Astrocyte of the hippocampus (primary cell): ENCODE results near the gene ZDHHC6.
"Not testable (repeated sequence)": the region's sequence is repeated elsewhere in the genome, so short reads cannot be mapped to it uniquely, and the experiment has no call there.

Experiments used
- DNase-seq: peaks from one replicate; pipeline ENCODE4 v3.0.0; 2011; ENCODE audit warnings: low read depth, low spot score

Gene ZDHHC6

DNA sequence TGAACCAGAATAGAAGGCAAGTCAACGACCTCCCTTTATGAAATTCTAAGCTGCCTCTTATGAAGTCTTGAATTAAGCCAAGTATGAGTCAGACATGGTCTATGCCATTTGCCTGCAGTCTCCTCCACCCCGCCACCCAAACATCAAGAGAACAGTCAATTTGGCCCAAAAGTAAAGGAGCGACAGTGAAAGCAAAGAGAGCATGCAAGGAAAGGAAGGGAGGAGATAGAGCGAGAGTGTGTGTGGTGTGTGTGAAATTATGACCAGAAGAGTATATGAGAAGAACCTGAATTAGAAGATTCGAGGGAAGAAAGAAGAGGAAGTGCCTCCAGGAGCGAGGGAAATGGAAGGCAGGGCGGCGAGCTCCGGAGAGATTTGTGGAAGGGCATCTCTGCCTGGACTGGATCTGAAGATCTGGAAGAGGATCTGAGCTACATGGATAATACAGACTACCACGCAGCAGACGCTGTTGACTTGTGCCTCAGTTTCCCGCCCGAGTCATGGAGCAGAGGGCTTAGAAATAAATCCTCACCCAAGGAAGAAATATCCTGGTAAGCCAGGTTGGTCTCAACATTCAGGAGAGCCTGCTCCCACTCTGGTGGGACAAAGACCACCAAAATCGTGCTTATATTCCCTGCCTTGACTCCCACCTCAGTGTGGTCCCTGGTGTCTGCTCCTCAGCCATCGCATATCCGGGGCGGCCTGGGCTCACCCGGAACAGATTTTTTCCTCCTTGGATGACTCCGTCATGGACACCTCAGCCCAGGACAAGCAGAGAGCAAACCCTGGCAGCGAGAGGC lies 459 bp downstream of the ZDHHC6 start:
- DNase-seq, result peak; percentile 32

DNA sequence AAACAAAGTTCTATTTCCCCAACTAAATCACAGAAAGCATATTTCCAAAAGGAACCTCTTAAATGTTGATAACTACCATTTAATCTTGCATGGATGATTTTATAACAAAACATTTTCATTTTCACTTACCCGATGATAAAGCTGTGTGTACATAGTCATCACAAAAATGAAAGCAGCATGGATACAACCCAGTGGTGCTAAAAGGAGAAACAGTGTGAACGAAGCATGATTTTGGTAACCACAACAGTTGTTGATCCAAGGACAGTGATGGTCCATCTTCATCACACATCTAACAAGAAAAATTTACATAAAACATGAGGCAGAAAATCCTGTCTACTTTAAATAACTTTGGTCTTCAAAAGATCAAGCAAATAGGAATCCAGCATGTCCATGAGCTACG lies 4.7 kb downstream of the ZDHHC6 start:
- no peak for DNase-seq

DNA sequence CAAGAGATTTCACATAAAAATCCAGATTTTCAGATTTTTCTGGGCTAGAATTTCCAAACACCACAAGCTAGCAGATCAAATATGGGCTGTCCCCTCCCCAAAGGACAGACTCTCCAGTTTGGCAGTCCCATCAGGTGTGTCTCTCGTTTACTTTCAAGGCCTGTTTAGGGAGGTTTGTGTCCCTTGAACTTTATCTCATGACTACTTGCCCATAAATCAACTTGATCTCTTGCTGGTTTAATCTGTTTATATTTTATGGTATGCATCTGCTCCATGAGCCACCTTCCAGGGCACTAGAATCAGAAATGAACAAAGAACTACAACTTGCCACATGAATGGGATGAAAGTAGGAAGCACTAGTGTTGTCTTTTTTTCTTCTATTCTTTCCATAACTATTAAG lies 5.2 kb downstream of the ZDHHC6 start:
- DNase-seq, result no peak

DNA sequence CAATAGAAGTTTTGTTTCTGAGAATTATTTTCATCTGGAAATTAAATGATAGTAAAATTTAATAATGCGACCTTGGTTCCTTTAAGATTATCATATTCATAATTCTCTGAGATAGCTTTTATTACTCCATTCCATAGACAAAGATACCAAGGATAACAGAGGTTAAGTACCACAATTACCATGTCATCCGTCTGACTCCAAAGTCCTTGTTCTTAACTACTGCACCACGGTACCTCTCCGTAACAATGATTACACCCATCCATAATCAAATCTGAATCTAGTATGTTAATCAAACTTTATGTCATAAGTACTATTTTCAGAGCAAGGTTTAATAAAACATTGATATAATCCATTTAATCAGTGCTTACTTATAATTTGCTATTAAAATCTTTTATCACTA lies 8.4 kb downstream of the ZDHHC6 start:
- no peak for DNase-seq

DNA sequence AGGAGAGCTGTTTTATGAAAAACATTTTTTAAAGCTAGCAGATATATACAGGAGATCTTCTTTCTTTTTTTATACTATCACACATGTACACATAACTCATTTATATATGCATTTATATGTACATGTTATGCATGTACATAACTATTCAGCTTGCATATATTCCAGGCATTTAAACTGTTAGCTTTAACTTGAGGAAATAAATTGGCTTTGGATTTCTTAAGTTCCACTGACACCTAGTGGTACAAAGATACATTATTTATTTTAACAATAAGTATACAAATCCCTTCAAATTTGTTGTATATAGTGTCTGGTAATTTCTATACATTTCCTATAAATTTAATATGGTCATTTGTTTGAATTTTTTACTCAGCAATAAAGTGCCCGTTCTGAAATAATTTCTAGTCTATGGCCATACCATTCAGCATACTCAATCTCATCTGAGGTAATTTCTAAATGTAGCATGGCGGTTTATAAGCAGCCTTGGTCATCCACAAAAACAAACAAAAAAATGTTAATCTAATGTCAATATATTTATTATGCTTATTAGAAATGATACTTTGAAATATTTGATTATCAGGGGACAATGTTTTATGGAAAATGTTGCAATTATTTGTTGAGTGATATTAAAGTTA lies 11.6 kb downstream of the ZDHHC6 start:
- peak; percentile 41 for DNase-seq

DNA sequence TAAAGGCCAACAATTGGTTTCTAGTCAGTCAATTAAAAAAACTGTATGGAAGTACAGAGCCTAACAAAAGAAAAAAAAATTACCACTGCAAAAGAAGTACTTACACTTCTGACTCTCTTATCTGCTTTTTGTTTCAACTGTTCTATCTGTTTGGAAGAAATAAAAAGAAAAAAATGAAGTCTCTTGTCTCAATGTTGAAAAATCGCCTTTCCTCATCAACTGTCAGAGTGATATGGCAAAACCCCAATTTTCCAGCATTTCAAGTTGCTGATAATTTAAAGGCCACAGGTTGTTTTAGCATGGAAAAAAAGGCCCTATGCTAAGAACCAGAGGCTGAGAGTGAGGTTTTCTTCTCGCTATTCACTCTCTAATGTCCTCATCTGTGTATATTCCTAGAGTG lies 13.6 kb downstream of the ZDHHC6 start:
- no peak for DNase-seq

DNA sequence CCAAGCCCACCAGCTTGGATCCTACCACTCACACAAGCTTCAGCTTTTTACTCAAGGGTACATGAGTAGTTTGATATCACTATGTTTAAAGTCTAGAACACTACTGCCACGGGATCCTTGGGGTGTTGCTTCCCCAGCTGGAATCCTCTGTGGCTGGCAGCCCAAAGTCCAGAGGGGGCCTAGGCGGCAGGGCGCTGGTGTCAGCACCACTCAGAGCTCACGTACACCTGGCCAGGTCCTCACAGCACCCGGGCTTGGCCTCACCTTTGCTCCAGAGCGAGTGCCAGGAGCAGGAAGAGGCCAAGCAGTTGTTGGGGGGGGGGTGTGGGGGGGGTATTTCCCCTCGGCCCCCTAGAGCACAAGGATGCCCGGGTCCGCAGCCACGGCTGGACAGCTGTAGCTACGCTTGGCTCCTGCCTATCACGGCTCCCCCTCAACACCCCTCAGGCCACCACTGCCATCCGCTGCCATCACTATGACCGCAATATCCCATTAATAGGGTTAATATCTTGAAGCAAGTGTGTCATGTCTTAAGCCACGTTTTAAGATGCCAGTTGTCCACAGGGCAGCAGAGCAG lies 17.0 kb downstream of the ZDHHC6 start:
- DNase-seq, result no peak

DNA sequence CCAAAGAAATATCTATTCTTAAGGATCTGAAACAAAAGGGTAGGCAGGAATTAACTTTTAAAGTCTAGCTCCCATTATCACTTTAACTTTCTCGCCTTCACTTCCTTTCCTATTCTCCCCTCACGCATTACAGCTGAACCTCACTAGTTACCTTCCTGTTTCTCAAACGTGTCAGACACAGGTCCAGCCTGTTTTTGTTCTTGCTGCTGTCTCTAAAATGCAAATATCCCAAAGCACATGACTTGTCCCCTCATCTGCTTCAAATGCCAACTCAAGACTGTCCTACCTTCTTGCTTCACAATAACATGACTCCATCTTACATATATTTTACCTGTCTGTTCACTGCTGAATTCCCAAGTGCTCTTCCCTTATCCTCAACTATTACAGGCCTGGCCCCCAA lies 17.6 kb downstream of the ZDHHC6 start:
- no peak for DNase-seq

DNA sequence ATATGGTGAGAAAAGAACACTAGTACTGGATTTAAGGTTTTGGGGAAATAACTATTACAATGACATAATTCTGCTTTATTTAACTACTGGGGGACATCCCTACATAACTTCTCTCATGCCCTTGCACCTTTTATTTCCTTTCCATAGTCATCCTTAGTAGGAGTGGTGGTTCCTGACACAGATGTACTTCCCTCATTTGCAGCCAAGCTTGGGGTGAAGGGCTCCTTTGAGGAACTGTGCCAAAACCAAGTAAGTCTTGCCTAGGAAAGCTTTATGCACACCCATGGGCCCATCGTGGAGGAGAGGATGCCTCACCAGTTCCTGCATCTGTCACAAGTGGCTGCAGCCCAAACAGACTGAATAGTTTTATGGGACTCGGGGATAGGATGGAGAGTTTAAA lies 20.6 kb downstream of the ZDHHC6 start:
- DNase-seq, result no peak

DNA sequence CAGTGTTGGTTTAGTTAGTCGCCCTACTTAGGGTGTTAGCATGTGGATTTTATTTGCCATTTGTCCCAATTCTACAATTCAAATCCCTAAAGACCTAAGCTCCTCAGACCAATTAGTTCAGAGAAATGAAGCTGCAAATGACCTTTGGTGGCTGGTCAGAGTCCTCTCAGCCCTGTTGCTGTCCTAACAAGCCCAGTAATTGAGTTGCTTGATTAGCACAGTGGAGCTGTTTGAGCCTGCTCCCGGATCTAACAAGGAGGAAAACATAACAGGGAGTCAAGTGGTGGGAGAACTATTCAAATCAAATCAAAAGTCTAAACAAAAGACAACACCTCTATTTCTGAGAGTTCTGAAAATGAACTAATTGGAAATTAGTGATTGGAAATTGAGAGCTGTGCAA lies 22.1 kb downstream of the ZDHHC6 start:
- no peak for DNase-seq

DNA sequence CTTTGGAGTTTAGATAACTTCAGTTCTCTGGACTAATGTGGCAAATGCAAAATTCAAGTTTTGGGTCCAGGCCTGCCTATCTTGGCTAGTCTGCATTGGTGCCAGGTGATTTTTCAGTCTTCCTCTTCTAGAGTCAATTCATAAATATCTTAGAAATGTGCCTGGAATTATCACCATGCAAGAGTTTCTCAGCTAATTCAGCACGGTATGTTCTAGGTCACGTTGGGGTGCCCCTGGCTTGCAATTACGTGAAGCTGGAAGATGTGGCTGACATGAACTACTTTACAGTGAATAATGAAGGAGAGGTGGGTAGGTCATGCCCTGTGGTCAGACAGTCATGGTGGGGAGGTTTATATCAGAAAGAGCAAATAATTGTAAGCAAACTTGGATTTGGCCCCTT lies 25.0 kb downstream of the ZDHHC6 start:
- DNase-seq, result no peak

DNA sequence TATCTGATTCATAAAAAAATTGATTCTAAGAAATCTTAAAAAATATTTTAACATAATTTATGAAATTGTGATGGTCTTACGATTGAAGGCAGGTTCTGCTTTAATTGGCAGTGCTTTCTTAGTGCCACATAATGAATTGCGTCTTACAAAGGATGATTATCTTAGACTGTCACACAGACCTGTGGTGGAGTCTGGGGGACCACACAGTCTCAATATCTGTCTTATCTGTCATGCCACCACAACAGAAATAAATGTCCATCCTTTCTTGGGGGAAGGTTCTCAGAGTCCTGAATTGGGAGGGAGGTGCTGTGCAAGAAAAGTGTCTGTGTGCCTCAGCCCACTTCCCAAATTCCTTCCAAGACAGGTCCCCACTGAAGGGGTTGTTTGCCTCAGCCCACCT lies 34.0 kb downstream of the ZDHHC6 start:
- DNase-seq, result no peak

DNA sequence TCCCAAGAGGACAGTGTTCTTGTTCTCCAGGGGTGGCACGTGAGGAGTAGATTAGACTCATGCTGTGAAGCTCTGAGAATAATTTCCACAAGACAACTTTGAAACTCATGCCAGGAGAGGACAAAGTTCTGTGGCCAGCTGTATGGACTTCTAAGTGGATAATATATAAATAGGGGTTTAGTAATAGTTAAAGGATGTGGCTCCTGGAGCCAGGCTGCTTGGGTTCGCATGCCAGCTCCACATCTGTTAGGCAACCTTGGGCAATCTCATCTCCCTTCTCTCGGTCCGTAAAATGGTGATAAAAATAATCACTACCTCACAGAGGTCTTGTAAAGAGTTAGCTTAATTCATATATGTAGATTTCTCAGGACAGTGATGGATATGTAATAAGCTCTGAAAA lies 37.0 kb downstream of the ZDHHC6 start:
- no peak for DNase-seq

DNA sequence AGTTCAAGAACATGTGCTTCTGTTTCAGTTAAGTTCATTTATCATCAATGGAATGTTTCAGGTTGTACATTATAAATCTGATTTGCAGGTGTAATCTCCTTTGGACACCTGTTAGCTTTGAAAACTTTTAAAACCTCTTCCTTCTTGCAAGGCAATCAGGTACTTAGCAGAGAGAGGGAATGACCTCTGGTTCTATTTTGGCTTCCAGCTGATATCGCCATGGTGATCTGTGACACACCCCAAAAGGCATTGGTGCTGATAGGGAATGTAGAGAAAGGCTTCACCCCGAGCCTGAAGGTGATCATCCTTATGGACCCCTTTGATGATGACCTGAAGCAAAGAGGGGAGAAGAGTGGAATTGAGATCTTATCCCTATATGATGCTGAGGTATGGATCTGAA lies 37.4 kb downstream of the ZDHHC6 start:
- DNase-seq, result no peak

DNA sequence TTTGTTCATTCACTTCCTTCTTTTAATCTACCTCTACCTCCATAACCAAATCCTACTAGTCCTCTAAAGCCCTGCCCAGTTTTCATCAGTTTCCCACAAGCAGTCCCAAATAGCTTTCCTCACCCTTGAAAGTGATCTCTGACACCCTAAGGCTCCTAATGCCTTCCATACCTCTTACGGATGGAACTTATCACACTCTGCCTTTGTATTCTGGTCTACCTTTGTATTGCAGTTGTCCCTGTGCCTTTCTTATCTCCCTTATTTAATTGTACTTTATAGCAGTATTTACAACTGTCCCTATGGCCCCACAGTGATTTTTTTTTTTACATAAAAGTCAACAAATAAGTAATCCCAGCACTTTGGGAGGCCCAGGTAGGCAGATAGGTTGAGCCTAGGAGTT lies 39.0 kb downstream of the ZDHHC6 start:
- DNase-seq, result no peak

DNA sequence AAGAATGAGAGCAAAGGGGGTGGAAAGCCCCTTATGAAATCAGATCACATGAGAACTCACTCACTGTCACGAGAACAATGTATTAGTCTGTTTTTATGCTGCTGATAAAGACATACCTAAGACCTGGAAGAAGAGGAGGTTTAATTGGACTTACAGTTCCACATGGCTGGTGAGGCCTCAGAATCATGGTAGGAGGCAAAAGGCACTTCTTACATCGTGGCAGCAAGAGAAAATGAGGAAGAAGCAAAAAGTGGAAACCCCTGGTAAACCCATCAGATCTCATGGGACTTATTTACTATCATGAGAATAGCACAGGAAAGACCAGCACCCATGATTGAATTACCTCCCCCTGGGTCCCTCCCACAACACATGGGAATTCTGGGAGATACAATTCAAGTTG lies 39.9 kb downstream of the ZDHHC6 start:
- not testable (repeated sequence) for DNase-seq

DNA sequence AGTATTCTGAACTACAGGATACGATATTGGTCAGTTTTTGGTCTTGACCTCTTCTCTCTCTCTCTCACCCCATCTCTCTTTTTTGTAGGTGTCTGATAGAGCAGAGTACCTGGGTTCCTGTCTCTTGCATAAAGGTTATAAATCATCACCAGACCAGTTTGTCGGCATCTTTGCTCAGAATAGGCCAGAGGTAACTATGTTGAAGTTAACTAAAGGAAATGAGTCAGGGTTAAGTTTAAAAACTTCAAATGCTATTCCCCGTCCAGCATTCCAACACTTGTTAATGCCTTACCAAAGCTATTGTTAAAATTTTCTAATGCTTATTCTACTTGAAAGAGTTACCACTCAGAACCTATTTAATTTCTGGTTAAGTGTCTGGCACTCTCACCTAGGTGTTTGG lies 42.1 kb downstream of the ZDHHC6 start:
- peak; percentile 7 for DNase-seq

DNA sequence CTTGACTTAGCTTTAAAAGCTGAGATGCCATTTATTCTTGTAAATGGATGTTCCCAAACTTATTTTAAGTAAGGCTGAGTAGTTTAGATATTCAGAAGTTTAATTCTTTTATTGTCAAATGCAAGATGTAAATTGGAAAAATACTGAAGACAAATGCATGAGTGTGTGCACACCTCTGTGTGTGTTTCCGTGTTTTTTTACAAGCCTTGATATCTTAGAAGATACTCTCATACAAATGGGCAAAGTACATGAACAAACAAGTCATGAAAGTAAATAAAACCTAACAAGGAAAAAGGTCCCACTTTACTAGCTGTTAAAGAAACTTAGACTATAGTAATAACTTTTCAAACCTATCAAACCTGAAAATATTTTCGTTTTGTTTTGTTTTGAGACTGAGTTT lies 43.8 kb downstream of the ZDHHC6 start:
- DNase-seq, result no peak

DNA sequence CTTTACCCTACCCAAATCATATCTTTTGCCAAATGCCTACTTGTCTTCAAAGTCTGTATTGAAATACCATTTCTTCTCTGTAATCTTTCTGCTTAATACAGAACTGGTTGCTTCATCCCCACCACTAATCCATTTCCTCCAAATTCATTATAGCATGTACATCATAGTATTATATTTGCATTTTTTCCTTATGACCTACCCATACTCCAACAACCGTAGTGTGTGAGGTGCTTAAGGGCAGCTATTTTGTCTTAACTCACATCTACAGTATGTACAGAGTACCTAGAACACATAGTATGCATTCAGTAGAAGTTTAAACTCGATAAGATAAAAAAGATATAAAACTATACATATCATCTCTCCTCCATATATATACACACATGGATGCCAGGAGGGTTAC lies 49.1 kb downstream of the ZDHHC6 start:
- DNase-seq, result no peak

DNA sequence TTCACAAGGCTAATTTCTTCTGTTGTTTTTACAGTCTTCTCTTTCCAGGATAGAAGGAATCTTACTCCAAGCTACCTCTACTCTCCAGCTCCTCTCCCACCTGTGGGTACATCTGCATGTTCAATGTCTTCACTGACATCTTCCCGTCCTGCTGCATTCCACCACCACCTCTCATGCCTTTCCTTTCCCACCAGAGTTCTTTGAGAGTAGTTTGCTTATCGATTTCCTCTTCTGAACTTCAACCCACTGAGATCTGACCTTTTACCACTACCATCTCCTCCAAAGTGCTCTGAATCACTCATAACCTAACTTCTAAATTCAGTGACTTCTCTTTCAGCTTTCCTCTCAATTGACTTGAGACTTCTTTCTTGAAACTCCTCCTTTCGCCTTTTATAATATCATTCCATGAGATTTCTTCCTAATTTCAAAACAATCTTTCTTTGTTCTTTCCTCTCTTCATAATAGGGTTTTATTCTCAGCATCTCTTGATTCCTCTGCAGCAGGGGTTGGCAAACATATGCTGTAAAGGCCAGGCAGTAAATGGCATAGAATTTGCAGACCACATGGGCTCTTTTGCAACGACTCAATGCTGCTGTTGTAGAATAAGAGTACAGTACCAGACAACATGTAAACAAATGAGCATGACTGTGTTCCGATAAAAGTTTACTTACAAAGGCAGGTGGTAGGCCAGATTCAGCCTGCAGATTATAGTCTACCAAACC lies 50.7 kb downstream of the ZDHHC6 start:
- no peak for DNase-seq

DNA sequence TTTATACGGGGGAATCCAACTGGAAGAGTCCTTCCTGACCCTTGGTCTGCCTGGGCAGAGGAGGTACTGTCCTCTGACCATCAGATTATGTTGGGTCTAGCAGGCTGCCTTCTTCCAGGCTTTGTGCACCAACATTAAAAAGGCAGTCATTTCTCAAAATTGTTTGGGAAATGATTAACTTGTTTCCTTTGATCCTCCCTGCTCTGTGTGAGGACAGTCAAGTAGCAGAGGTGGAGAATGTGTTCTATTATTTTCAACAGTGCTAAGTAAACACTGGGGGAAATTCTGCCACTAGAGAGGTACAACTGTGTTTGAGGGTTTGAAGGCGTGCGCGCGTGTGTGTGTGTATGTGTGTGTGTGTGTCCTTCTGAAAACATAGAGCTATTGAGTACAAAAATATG lies 52.2 kb downstream of the ZDHHC6 start:
- DNase-seq, result no peak

DNA sequence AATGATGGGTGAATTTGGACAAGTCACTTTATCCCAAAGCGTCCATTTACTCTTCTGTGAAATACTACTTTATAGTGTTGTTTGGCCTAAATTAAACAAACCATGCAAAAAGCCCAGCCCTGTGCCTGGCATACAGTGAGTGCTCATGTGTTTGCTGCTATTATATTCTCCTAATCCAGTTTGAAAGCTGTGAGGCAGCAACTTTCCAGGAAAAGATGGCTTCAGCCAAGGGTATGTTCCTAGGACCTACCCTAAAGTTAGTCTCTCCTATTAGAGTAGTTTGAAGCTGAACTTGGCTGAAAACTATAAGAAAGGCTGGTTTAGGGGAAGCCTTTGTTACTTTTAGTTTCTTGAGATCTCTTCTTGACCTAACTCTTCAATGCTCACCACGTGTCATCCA lies 52.9 kb downstream of the ZDHHC6 start:
- DNase-seq, result no peak

DNA sequence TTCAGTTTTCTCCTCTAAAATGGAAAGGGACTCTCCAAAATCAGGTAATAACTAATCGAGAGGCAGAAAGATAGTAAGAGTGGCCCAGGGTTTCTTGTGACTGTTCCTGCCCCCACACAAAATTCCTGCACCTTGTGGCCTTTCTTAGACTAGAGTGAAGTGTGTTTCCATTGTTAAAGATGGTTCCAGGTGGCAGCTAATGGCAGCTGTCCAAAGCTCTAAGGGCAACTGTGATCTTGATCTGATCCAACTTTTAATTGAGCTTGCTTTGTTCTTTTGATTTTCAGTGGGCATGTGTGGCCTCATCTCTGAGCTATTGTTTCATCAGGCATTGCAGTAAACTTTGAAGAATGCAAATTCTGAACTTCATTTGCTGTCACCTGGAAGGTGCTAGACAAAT lies 53.4 kb downstream of the ZDHHC6 start:
- DNase-seq, result no peak
